SH-SY5Y (cell line): ENCODE results near the gene PRR12.

ENCODE experiments used
- GATA2 ChIP-seq: IDR thresholded peaks from 2 replicates; pipeline ENCODE4 v1.6.1; 2011; ENCODE audit warnings: mild to moderate bottlenecking, low read depth, low read length
- GATA3 ChIP-seq: IDR thresholded peaks from 2 replicates; pipeline ENCODE4 v1.6.1; 2011; ENCODE audit warnings: low read depth, mild to moderate bottlenecking, low read length, moderate library complexity

DNA sequence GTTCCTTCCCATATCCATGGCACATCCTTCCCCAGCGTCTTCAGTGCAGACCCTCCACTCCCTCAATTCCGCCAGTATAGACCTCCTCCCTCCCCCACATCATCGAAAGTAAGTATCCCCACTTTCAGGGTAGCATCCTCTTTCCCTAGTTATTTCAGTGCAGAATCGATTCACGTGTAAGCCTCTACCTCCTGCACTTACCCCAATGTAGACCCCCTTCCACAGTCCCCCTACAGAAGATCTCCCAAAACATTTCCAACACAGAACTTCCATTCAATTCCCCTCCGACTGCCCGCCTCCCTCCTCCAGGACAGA lies 74.0 kb downstream of the PRR12 start:
- no peak for TF ChIP-seq GATA2
- TF ChIP-seq GATA3: no peak
